Stimulated activated effector memory CD8-positive, alpha-beta T cell treated with anti-CD3 and anti-CD28 coated beads, Interleukin-12 subunit alpha, Interleukin-12 subunit beta, amount 100 ng/mL, for 72 hours (primary cell): ENCODE measurements around the gene TLE7.

Source experiments
- ATAC-seq: fragments of 150-1000 bp; cut with Tn5 transposase; 2 replicates; pipeline ENCODE4 v1.10.0; 2021
- DNase-seq, 2 donors: peaks; one replicate each; pipeline ENCODE4 v3.0.0; 2021 to 2022; ENCODE audit warnings: low spot score in 2 of 2
- H3K27ac Mint-ChIP-seq: one replicate; pipeline ENCODE4 v1.8.0; 2022; ENCODE audit warnings: mild to moderate bottlenecking, mixed read lengths
- H3K36me3 Mint-ChIP-seq: one replicate; pipeline ENCODE4 v1.8.0; 2022; ENCODE audit warnings: mild to moderate bottlenecking, mixed read lengths
- H3K4me1 Mint-ChIP-seq: one replicate; pipeline ENCODE4 v1.8.0; 2022; ENCODE audit warnings: mixed read lengths
- H3K4me3 Mint-ChIP-seq: one replicate; pipeline ENCODE4 v1.8.0; 2022; ENCODE audit warnings: mild to moderate bottlenecking, mixed read lengths
- H3K9me3 Mint-ChIP-seq: one replicate; pipeline ENCODE4 v1.8.0; 2022; ENCODE audit warnings: mixed read lengths

Gene TLE7

GRCh38 chr16:71461686-71462648, 20.1 kb upstream of the TLE7 start, which contains the start of gene ZNF23:
Gene ZNF23 (minus strand): TSS chr16:71462247. CDS start chr16:71456796, 5,451 bp downstream.
- H3K4me3 Mint-ChIP-seq: peak within 1 kb of the TSS; percentile 97
- H3K27ac Mint-ChIP-seq: peak within 1 kb of the TSS; percentile 97
- no peaks in the 10 kb centered on the region for H3K9me3 Mint-ChIP-seq
- ATAC-seq (peak; percentile 100), DNase-seq (peak; percentile 71 to 88)
- H3K4me1 Mint-ChIP-seq: peaks cover 19% of the 10 kb centered on the region
- H3K36me3 Mint-ChIP-seq: no peaks in the 10 kb centered on the region

GRCh38 chr16:71460941-71461340, 19.1 kb upstream of the TLE7 start:
- Mint-ChIP-seq H3K9me3 (no peaks in the 10 kb centered on the region), H3K4me3 (peak overlapping the region; percentile 97), H3K36me3 (peaks cover 6% of the 10 kb centered on the region), H3K4me1 (peaks cover 27% of the 10 kb centered on the region), H3K27ac (no peak overlapping the region)
- ATAC-seq: no peak
- no peak for DNase-seq

- DNase-seq (no peak), ATAC-seq (no peak)
- Mint-ChIP-seq H3K27ac (no peak overlapping the region), H3K36me3 (peaks cover 13% of the 10 kb centered on the region), H3K4me1 (peaks cover 27% of the 10 kb centered on the region), H3K4me3 (no peak overlapping the region), H3K9me3 (no peaks in the 10 kb centered on the region)
Measured at GRCh38 chr16:71460236-71460635, 18.4 kb upstream of the TLE7 start.

GRCh38 chr16:71459510-71459909, 17.7 kb upstream of the TLE7 start:
- Mint-ChIP-seq H3K4me3 (no peak overlapping the region), H3K36me3 (peaks cover 20% of the 10 kb centered on the region), H3K4me1 (peaks cover 27% of the 10 kb centered on the region), H3K9me3 (no peaks in the 10 kb centered on the region), H3K27ac (no peak overlapping the region)
- DNase-seq: no peak
- ATAC-seq: no peak

- DNase-seq: no peak
- H3K27ac Mint-ChIP-seq: no peak overlapping the region
- no peak for ATAC-seq
- no peak overlapping the region for H3K4me3 Mint-ChIP-seq
- H3K36me3 Mint-ChIP-seq: peaks cover 43% of the 10 kb centered on the region
- peaks cover 7% of the 10 kb centered on the region for H3K9me3 Mint-ChIP-seq
- peaks cover 8% of the 10 kb centered on the region for H3K4me1 Mint-ChIP-seq
Measured at GRCh38 chr16:71456801-71457200, 14.9 kb upstream of the TLE7 start.

- H3K4me3 Mint-ChIP-seq: no peak overlapping the region
- H3K4me1 Mint-ChIP-seq: peaks cover 8% of the 10 kb centered on the region
- H3K9me3 Mint-ChIP-seq: peaks cover 26% of the 10 kb centered on the region
- H3K27ac Mint-ChIP-seq: no peak overlapping the region
- ATAC-seq (no peak), DNase-seq (no peak)
- peaks cover 75% of the 10 kb centered on the region for H3K36me3 Mint-ChIP-seq
Measured at GRCh38 chr16:71453036-71453435, 11.2 kb upstream of the TLE7 start.

- no peak for DNase-seq
- ATAC-seq: no peak
- H3K4me3 Mint-ChIP-seq: no peak overlapping the region
- no peaks in the 10 kb centered on the region for H3K4me1 Mint-ChIP-seq
- peaks cover 54% of the 10 kb centered on the region for H3K36me3 Mint-ChIP-seq
- no peak overlapping the region for H3K27ac Mint-ChIP-seq
- peaks cover 35% of the 10 kb centered on the region for H3K9me3 Mint-ChIP-seq
Measured at GRCh38 chr16:71449020-71449419, 7.2 kb upstream of the TLE7 start.

GRCh38 chr16:71448274-71448866, 6.5 kb upstream of the TLE7 start:
- ATAC-seq: no peak
- DNase-seq: no peak
- no peaks in the 10 kb centered on the region for H3K4me1 Mint-ChIP-seq
- no peak overlapping the region for H3K27ac Mint-ChIP-seq
- peaks cover 38% of the 10 kb centered on the region for H3K9me3 Mint-ChIP-seq
- peaks cover 47% of the 10 kb centered on the region for H3K36me3 Mint-ChIP-seq
- H3K4me3 Mint-ChIP-seq: no peak overlapping the region

GRCh38 chr16:71443714-71444113, 1.9 kb upstream of the TLE7 start:
- peaks cover 16% of the 10 kb centered on the region for H3K9me3 Mint-ChIP-seq
- H3K27ac Mint-ChIP-seq: no peak overlapping the region
- no peaks in the 10 kb centered on the region for H3K4me1 Mint-ChIP-seq
- ATAC-seq (no peak), DNase-seq (no peak)
- H3K4me3 Mint-ChIP-seq: no peak overlapping the region
- peaks cover under 1% of the 10 kb centered on the region for H3K36me3 Mint-ChIP-seq

- H3K36me3 Mint-ChIP-seq: no peaks in the 10 kb centered on the region
- ATAC-seq (peak; percentile 46), DNase-seq (peak in 1 of 2 donors; percentile 19)
- H3K4me1 Mint-ChIP-seq: no peaks in the 10 kb centered on the region
- no peak overlapping the region for H3K27ac Mint-ChIP-seq
- peaks cover 8% of the 10 kb centered on the region for H3K9me3 Mint-ChIP-seq
- H3K4me3 Mint-ChIP-seq: no peak overlapping the region
Measured at GRCh38 chr16:71441348-71442050, 355 bp downstream of the TLE7 start.

GRCh38 chr16:71440669-71441347, 1.0 kb downstream of the TLE7 start:
- peaks cover 6% of the 10 kb centered on the region for H3K9me3 Mint-ChIP-seq
- H3K27ac Mint-ChIP-seq: no peak overlapping the region
- no peak overlapping the region for H3K4me3 Mint-ChIP-seq
- ATAC-seq: no peak
- DNase-seq: no peak
- no peaks in the 10 kb centered on the region for H3K36me3 Mint-ChIP-seq
- H3K4me1 Mint-ChIP-seq: no peaks in the 10 kb centered on the region

- Mint-ChIP-seq H3K36me3 (no peaks in the 10 kb centered on the region), H3K9me3 (peaks cover 5% of the 10 kb centered on the region), H3K27ac (no peak overlapping the region), H3K4me3 (no peak overlapping the region), H3K4me1 (no peaks in the 10 kb centered on the region)
- DNase-seq (no peak), ATAC-seq (no peak)
Measured at GRCh38 chr16:71439523-71439922, 2.3 kb downstream of the TLE7 start.

GRCh38 chr16:71436473-71436872, 5.4 kb downstream of the TLE7 start:
- Mint-ChIP-seq H3K4me1 (no peaks in the 10 kb centered on the region), H3K36me3 (no peaks in the 10 kb centered on the region), H3K27ac (no peak overlapping the region), H3K9me3 (no peaks in the 10 kb centered on the region), H3K4me3 (no peak overlapping the region)
- ATAC-seq (no peak), DNase-seq (no peak)

GRCh38 chr16:71432906-71433305, 8.9 kb downstream of the TLE7 start:
- ATAC-seq (no peak), DNase-seq (no peak)
- peaks cover 2% of the 10 kb centered on the region for H3K9me3 Mint-ChIP-seq
- H3K36me3 Mint-ChIP-seq: no peaks in the 10 kb centered on the region
- H3K4me1 Mint-ChIP-seq: no peaks in the 10 kb centered on the region
- no peak overlapping the region for H3K4me3 Mint-ChIP-seq
- H3K27ac Mint-ChIP-seq: no peak overlapping the region

GRCh38 chr16:71431991-71432390, 9.9 kb downstream of the TLE7 start:
- Mint-ChIP-seq H3K36me3 (no peaks in the 10 kb centered on the region), H3K4me1 (no peaks in the 10 kb centered on the region), H3K27ac (no peak overlapping the region), H3K4me3 (no peak overlapping the region), H3K9me3 (peaks cover 2% of the 10 kb centered on the region)
- no peak for DNase-seq
- ATAC-seq: peak; percentile 26
